ENCODE results near the gene EIPR1.

DNA sequence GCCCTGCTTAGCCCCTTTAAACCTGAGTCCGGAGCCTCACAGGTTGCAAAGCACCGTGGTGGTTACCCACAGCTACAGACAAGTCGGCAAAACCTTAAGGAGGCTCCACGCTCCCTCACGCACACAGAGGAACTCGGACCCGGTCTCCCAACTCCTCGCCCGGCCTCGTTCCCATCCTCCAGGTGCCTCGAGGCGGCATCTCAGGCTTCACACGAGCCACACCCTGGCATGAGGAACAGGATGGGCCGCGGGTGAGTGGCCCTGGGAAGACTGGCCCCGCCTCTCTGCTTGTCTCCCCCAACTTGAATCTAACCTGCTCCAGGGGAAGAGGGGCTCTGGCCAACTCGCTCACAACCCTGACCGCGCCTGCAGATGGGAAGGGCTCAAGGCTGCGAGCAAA, 97.4 kb downstream of the EIPR1 start:
- TF ChIP-seq CTCF (IDR thresholded peaks at IDR 0.05) (no peak), POLR2A (IDR thresholded peaks at IDR 0.05; ENCODE audit: low read length) (no peak), JUNB (IDR thresholded peaks at IDR 0.05) (no peak), SREBF2 (IDR thresholded peaks at IDR 0.05) (no peak), NR3C1 (IDR thresholded peaks at IDR 0.05) (no peak), NFE2L2 (conservative IDR thresholded peaks at IDR 0.05; ENCODE audit: low read length) (no peak), SMC3 (IDR thresholded peaks at IDR 0.05) (no peak), FOSB (CRISPR knock-in tag; IDR thresholded peaks at IDR 0.05) (no peak)
- TF ChIP-seq, protein P1, sequence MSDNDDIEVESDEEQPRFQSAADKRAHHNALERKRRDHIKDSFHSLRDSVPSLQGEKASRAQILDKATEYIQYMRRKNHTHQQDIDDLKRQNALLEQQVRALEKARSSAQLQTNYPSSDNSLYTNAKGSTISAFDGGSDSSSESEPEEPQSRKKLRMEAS (IDR thresholded peaks at IDR 0.05), result no peak
